SK-N-SH (cell line): ENCODE measurements around the gene UTRN. TPM values are rescaled to one million over a fixed set of nuclear protein-coding genes. Genes with fewer than 3 reads are reported as not detected.
A peak's percentile ranks its signal among the peaks of the same experiment; 100 is the strongest.

Source experiments
- CTCF ChIA-PET: fragments of 300-600, 350-600 bp; formaldehyde crosslinking; extraction: SDS; loops from one replicate; lab custom pipeline; 2021; lab: Yijun Ruan, JAX
- POLR2A ChIA-PET: fragments of 350-600 bp; sonication (Branson Sonifier 250); formaldehyde crosslinking; extraction: SDS; loops from one replicate; lab custom pipeline; 2020; ENCODE audit warnings: antibody characterized with exemption, inconsistent platforms; lab: Yijun Ruan, JAX
- DNase-seq: peaks from one replicate; pipeline ENCODE4 v3.0.0; 2012
- H2AFZ ChIP-seq: fragments of 200-600 bp; sonication (generic); 2 replicates; pipeline ENCODE4 v1.8.1; 2016; ENCODE audit warnings: antibody characterized with exemption, mild to moderate bottlenecking, low read depth
- H3F3A ChIP-seq: fragments of 200-600 bp; sonication (generic); replicated peaks from 2 replicates; pipeline ENCODE3; 2016; ENCODE audit warnings: antibody characterized with exemption, mild to moderate bottlenecking; ENCODE audit not compliant: insufficient read depth
- H3K27ac ChIP-seq, 2 experiments: fragments of 200-500 bp in 1 of 2; fragments of 200-600 bp in 1 of 2; sonication (Bioruptor generic) in 1 of 2; sonication (generic), shearing (Covaris generic) in 1 of 2; 2 replicates each; pipeline versions ENCODE4 v1.5.1 to v1.6.1; 2014 to 2016; ENCODE audit warnings: low read depth in 2 of 2, inconsistent platforms in 1 of 2, low read length in 1 of 2, mild to moderate bottlenecking in 1 of 2, mixed read lengths in 1 of 2
- H3K27me3 ChIP-seq: fragments of 200-600 bp; sonication (generic), shearing (Covaris generic); 2 replicates; pipeline ENCODE4 v1.6.1; 2016; ENCODE audit warnings: mixed run types; ENCODE audit not compliant: insufficient read depth
- H3K36me3 ChIP-seq, 2 experiments: fragments of 200-500 bp in 1 of 2; fragments of 200-600 bp in 1 of 2; sonication (Bioruptor generic) in 1 of 2; sonication (generic) in 1 of 2; replicated peaks in 1 of 2; 2 replicates each; pipeline versions ENCODE3 to v1.5.1; 2014 to 2016; ENCODE audit warnings: low read length in 1 of 2, mild to moderate bottlenecking in 1 of 2; ENCODE audit not compliant: insufficient read depth in 2 of 2, control insufficient read depth in 1 of 2
- H3K4me1 ChIP-seq, 2 experiments: fragments of 200-500 bp in 1 of 2; fragments of 200-600 bp in 1 of 2; sonication (Bioruptor generic) in 1 of 2; sonication (generic), shearing (Covaris generic) in 1 of 2; 2 replicates each; pipeline versions ENCODE4 v1.5.1 to v1.6.1; 2014 to 2016; ENCODE audit warnings: low read depth in 1 of 2, low read length in 1 of 2, mixed run types in 1 of 2; ENCODE audit not compliant: insufficient read depth in 2 of 2, control insufficient read depth in 1 of 2
- H3K4me2 ChIP-seq: fragments of 200-600 bp; sonication (generic), shearing (Covaris generic); 2 replicates; pipeline ENCODE4 v1.6.1; 2017; ENCODE audit warnings: mixed run types
- H3K4me3 ChIP-seq, 2 experiments: fragments of 200-500 bp in 1 of 2; fragments of 200-600 bp in 1 of 2; sonication (Bioruptor generic) in 1 of 2; sonication (generic), shearing (Covaris generic) in 1 of 2; 2 replicates each; pipeline versions ENCODE4 v1.5.1 to v1.8.1; 2014 to 2016; ENCODE audit warnings: low read depth in 2 of 2, inconsistent platforms in 1 of 2, low read length in 1 of 2, mild to moderate bottlenecking in 1 of 2, mixed read lengths in 1 of 2, moderate library complexity in 1 of 2
- H3K79me2 ChIP-seq: fragments of 200-600 bp; sonication (generic); 2 replicates; pipeline ENCODE4 v1.8.1; 2017; ENCODE audit warnings: mild to moderate bottlenecking; ENCODE audit not compliant: insufficient read depth
- H3K9ac ChIP-seq: fragments of 200-600 bp; sonication (generic); 2 replicates; pipeline ENCODE4 v1.6.1; 2017; ENCODE audit warnings: mixed run types
- H3K9me2 ChIP-seq: fragments of 200-600 bp; sonication (generic); 2 replicates; pipeline ENCODE4 v1.6.1; 2017; ENCODE audit warnings: mixed run types
- H3K9me3 ChIP-seq: fragments of 200-600 bp; sonication (generic); 2 replicates; pipeline ENCODE4 v1.6.1; 2017; ENCODE audit warnings: mixed run types, mild to moderate bottlenecking, moderate library complexity
- H4K20me1 ChIP-seq: fragments of 200-600 bp; sonication (generic); 2 replicates; pipeline ENCODE4 v1.6.1; 2017; ENCODE audit warnings: mild to moderate bottlenecking, mixed run types; ENCODE audit not compliant: insufficient read depth
- CTCF ChIP-seq: fragments of 200-600 bp; sonication (generic); IDR thresholded peaks from 2 replicates; pipeline ENCODE4 v1.6.1; 2017; ENCODE audit warnings: antibody characterized with exemption, mild to moderate bottlenecking, moderate library complexity
- FOSL2 ChIP-seq: IDR thresholded peaks from 2 replicates; pipeline ENCODE4 v1.4.0; 2012; ENCODE audit warnings: low read depth, mild to moderate bottlenecking, moderate library complexity, borderline replicate concordance
- GATA2 ChIP-seq: sonication (generic); formaldehyde crosslinking; IDR thresholded peaks from 2 replicates; pipeline ENCODE4 v1.5.0; 2020; ENCODE audit warnings: mild to moderate bottlenecking, missing genetic modification reagents
- MEF2A ChIP-seq: IDR thresholded peaks from 2 replicates; pipeline ENCODE4 v1.4.0; 2012; ENCODE audit warnings: low read depth, borderline replicate concordance
- NRF1 ChIP-seq: IDR thresholded peaks from 2 replicates; pipeline ENCODE4 v1.6.1; 2012; ENCODE audit warnings: low read depth, mild to moderate bottlenecking, low read length
- PBX3 ChIP-seq: IDR thresholded peaks from 2 replicates; pipeline ENCODE4; 2012
- TAF1 ChIP-seq: IDR thresholded peaks from 2 replicates; pipeline ENCODE4 v1.6.1; 2012; ENCODE audit warnings: low read depth, mild to moderate bottlenecking, low read length, moderate library complexity, borderline replicate concordance
- TCF12 ChIP-seq: IDR thresholded peaks from 2 replicates; pipeline ENCODE4 v1.4.0; 2012
- WGBS: methylation state at CpG from one replicate; pipeline ENCODE4 v1.1.6; 2017; ENCODE audit warnings: low lambda C conversion rate; 5-methylcytosine and 5-hydroxymethylcytosine counted together
- polyA plus RNA-seq, 3 experiments: library from polyadenylated mRNA; depleted of rRNA; stranded (reverse); fragments of >200 nt; gene quantifications; 2 replicates each; pipeline ENCODE4 v1.2.3, GENCODE V29; 2012

Gene UTRN
- polyA plus RNA-seq, 1 of the 3 experiments (the other 2 are of a cell fraction): 6.8 TPM

- WGBS: 29% methylated on average over 2 of the region's 4 CpGs
- ChIA-PET CTCF (no interaction called here), POLR2A (no interaction called here)
Measured at GRCh38 chr6:144278659-144279314, 6.3 kb upstream of the UTRN start.

GRCh38 chr6:144279484-144280150 lies 5.5 kb upstream of the UTRN start:
- WGBS: 23% methylated on average over 2 of the region's 2 CpGs
- H3K27ac ChIP-seq: no peak overlapping the region
- ChIA-PET CTCF (no interaction called here), POLR2A (no interaction called here)
- no peak overlapping the region for H3K4me3 ChIP-seq
- no peaks in the 10 kb centered on the region for H3K36me3 ChIP-seq
- H3K4me1 ChIP-seq: no peaks in the 10 kb centered on the region
- TF ChIP-seq TCF12 (no peak), PBX3 (0 out of 2 replicates have a peak, but pooled peaks have one; percentile 12)
- TF ChIP-seq, all 33 proteins: peak for 1
- Histone ChIP-seq H3K9ac (no peak overlapping the region), H3F3A (no peaks in the 10 kb centered on the region), H3K27me3 (peaks cover 5% of the 10 kb centered on the region; the same call in 1 of the 2 replicates), H4K20me1 (no peaks in the 10 kb centered on the region), H3K79me2 (no peaks in the 10 kb centered on the region), H3K9me3 (no peaks in the 10 kb centered on the region), H2AFZ (no peak overlapping the region), H3K4me2 (no peak overlapping the region), H3K9me2 (no peaks in the 10 kb centered on the region)
- no peak for DNase-seq

More at GRCh38 chr6:144278659-144279314, 6.3 kb upstream of the UTRN start:
- Histone ChIP-seq H3K9ac (no peak overlapping the region), H3K4me1 (no peaks in the 10 kb centered on the region), H3K27ac (no peak overlapping the region), H4K20me1 (no peaks in the 10 kb centered on the region), H3K4me3 (no peak overlapping the region), H3K79me2 (no peaks in the 10 kb centered on the region), H3K9me2 (no peaks in the 10 kb centered on the region), H2AFZ (no peak overlapping the region), H3K36me3 (no peaks in the 10 kb centered on the region), H3K9me3 (no peaks in the 10 kb centered on the region), H3K27me3 (no peaks in the 10 kb centered on the region; the same call in 1 of the 2 replicates), H3K4me2 (no peak overlapping the region), H3F3A (no peaks in the 10 kb centered on the region)
- TF ChIP-seq CTCF (no peak), FOSL2 (no peak), NRF1 (no peak), TAF1 (no peak), MEF2A (no peak), TCF12 (no peak), GATA2 (CRISPR knock-in tag) (no peak)
- no peak for DNase-seq
